CD1c-positive myeloid dendritic cell (primary cell): ENCODE measurements around the gene DHX57.
"Not testable (repeated sequence)": the region's sequence is repeated elsewhere in the genome, so short reads cannot be mapped to it uniquely, and the experiment has no call there.

ENCODE experiments used
- DNase-seq: peaks from one replicate; pipeline ENCODE4 v3.0.0-alpha.2; 2016; ENCODE audit errors: extremely low spot score

DHX57 gene

DNA sequence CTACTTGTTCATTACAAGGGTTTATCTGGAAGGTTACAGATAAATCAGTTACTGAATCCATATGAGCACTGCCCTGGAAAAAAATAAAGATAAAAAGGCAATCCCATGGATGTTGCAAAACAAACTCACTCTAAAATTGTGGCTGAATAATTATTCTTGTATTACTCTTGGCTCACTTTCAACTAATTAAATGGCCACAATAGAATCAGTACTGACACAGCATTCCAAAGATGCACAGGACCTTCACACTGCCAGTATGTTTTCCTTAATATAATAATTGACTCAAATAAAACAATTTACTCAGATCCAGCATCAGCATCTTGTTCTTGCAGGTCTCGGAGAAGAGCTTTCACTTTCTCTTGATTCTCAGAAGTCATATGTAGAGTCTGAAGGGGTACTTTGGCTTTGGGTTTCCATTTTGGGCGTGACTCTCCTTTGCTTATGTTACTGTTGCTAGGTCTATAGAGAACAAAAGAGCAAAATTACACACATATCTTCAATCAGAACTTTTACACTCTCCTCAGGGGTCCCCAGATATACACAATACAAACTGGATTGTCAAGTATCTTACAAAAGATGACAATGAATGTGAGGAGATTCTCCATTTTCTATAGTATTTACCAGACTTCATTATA is 12.6 kb downstream of the DHX57 start:
- no peak for DNase-seq

DNA sequence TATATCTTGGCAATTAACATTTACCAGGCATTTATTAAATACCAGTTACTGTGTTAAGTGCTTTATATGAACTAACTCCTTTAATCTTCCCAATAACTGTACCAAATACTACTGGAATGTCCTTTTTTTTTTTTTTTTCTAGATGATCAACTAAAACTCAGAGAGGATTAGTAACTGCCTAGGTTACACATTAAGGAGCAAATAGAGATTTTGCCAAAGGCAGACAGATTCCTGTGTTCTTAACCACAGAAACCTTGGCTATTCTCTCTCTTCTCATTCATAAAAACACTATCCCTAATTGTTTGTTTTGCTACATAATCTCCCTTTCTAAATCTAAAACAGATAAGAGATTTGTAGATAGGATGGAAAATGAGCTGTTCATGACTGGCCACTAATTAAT is 13.3 kb downstream of the DHX57 start:
- no peak for DNase-seq

DNA sequence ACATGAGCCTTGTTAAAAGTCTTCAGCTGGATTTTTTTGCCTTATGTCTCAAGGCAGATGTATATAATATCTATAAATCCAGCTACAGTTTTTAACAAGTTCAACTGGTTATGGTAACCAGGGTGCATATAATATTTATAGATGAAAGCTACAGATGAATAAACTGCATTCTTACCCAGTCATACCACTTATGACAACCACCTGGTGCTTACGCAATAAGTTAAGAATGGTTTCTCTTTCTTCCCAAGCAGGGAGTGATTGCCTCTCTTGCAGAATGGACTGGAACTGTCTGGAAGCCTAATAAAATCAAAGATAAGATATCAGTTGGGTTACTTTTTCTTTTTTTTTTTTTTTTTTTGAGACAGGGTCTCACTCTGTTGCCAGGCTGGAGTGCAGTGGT is 19.6 kb downstream of the DHX57 start:
- DNase-seq = no peak

DNA sequence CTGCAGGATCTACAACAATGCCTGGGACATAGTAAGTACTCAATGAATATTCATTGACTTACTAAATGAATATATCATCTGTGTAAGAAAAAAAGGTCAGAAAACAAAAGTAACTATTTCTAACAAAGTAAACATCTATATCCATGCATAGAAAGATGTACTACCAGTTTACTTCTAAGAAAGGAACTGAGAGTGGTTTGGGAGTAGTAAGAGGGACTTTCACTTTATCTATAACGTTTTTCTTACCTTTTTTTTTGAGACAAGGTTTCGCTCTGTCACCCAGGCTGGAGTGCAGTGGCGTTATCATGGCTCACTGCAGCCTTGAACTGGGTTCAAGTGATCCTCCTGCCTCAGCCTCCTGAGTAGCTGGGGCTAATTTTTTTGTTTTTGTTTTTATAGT is 25.7 kb downstream of the DHX57 start:
- no peak for DNase-seq

DNA sequence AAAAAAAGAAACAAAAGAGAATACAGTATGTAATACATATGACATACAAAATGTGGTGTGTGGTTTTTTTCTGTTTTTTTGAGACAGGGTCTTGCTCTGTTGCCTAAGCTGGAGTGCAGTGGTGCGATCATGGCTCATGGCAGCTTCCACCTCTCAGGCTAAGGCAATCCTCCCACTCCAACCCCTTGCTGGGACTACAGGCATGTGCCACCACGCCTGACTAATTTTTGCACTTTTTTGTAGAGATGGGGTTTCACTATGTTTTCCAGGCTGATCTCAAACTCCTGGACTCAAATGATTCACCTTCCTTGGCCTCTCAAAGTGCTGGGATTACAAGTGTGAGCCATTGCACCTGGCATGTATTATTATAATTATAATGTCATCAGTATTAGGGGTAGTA is 38.9 kb downstream of the DHX57 start:
- peak; percentile 66 for DNase-seq

DNA sequence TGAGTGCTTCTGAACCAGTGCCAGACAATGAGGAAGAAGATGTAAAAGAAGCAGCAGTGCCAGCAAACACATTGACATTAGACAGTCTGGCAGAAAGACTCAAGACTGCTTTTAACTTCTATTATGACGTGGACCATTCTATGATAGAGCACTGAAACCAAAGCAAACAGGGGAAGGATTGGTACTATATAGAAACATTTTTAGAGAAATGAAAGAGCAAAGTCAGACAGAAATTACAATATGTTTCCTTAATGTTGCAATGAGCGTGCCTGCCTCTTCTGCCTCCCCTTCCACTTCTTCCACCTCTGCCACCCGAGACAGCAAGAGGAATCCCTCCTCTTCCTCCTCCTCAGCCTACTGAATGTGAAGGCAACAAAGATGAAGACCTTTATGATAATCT is 39.7 kb downstream of the DHX57 start:
- peak; percentile 89 for DNase-seq

DNA sequence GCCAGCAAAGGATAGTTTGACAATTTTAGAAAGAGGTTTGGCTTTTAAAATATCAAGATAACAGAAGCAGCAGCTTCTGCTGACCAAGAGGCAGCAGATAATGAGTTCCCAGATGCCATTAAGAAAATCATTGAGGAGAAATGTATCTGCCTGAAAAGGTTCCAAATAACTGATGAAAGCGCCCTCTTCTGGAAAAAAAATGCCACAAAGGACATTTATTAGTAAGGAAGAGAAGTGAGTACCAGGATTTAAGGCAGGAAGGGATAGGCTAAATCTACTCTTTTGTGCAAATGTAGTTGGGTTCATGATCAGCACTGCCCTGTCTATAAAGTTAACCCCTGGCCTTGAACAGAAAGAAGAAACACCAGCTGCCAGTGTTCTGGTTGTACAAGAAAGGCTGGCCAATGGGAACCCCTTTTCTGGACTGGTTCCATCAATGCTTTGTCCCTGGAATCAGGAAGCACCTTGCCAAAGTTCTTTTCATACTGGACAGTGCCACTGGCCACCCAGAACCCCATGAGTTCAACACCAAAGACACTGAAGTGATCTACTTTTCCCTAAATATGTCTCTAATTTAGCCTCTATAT is 40.6 kb downstream of the DHX57 start:
- peak; percentile 51 for DNase-seq

DNA sequence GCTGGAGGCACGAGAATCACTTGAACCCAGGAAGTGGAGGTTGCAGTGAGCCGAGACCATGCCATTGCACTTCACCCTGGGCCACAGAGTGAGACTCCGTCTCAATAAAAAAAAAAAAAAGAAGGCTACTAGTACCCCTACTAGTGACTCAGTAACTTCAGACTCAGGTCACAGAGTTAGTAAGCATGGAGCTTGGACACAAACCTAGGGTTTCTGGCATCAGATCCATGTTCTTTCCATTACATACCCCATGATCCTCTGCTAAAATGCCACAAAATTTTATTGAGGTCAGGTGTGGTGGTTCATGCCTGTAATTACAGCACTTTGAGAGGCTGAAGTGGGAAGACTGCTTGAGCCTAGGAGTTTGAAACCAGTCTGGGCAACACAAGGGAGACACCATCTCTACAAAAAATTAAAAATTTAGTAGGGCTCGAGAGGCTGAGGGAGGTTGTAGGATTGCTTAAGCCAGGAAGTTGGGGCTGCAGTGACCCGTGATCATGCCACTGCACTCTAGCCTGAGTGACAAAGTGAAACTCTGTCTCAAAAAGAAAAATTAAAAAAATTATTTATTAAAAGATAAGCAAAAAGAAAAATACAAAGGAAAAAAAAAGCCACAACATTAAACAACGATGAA is 45.1 kb downstream of the DHX57 start:
- DNase-seq = peak; percentile 53

DNA sequence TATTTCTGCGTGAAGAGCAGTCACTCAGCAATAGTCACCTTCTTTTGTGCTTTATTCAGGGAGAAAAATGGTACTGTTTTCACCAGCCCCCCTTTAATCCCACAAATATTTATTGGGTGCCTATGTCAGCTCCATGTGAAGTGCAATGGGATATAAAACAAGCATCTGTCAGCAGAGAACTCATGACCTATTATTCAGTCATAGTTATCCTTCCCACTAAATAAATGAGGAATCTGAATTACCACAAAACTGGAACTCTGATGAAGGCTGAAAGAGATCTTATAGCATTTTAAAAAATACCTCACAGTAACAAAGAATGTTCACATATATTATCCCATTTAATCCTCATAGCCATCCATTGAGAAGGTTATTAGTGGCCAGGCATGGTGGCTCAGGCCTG is 45.8 kb downstream of the DHX57 start:
- DNase-seq = peak; percentile 46

DNA sequence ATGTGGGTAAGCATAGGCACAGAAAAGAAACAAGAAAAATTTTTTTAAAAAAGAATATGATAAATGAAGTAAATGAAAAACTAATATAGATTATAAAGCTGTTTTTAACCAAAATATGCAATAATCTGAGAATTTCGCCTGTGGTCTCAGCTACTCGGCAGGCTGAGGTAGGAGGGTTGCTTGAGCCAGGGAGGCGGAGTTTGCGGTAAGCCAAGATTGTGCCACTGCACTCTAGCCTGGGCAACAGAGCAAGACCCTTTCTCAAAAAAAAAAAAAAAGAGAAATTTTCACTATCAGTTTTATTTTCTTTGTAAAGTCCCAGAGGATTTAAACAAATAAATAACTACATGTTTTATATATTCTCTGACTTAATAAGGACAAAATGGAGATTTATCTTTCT is 47.3 kb downstream of the DHX57 start:
- no peak for DNase-seq

DNA sequence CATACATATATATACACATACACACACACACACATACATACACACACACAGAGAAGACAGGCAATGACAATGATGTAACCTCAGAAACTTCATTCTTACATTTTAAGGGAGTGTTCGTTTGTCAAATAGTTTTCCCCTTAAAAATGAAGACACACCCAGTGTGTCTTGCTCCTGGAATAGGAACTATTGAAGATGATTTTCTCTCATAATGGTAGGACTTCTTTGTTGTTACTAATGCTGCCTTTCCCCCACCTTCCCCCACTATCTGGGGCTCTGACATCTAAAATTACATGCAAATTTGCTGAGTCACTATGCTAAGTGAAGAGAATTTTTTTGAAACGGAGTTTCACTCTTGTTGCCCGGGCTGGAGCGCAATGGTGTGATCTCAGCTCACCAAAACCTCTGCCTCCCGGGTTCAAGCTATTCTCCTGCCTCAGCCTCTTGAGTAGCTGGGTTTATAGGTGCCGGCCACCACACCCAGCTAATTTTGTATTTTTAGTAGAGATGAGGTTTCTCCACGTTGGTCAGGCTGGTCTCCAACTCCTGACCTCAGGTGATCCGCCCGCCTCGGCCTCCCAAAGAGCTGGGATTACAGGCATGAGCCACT is 48.1 kb downstream of the DHX57 start:
- DNase-seq = peak; percentile 43

DNA sequence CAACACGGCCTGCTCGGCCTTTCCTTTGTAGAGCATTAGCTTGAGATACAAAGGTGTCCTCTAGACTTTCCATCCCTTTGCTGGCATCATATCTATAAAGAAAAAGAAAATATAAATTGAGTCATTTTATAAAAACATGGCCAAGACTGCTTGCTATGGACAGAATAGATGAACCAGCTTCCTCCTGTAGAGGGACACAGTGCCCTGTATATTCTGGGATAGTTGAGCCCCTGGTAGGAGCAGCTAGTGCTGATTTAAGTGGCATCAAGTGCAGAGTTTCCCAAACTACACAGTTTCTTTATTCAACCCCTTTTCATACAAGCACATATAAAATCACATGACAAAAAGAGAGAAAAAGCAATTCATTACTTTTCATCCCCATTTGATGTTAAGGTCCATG is 49.8 kb downstream of the DHX57 start:
- no peak for DNase-seq

DNA sequence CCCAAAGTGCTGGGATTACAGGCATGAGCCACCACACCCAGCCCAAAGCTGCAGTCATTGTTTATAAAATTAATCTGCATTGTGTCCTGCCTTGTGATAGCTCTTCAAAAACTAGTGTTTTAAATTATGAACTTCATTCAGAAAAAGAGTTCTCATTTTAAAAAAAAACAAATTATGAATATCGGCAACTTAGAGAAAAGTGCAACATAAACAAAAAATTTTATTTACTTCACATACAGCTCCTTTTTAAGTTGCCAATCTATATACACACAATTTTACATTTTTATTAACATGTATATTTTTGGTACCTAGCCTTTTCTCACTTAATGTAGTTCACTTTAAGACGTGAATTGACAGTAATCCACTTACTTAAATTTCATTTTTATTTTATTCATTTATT is 50.8 kb downstream of the DHX57 start:
- DNase-seq = no peak

DNA sequence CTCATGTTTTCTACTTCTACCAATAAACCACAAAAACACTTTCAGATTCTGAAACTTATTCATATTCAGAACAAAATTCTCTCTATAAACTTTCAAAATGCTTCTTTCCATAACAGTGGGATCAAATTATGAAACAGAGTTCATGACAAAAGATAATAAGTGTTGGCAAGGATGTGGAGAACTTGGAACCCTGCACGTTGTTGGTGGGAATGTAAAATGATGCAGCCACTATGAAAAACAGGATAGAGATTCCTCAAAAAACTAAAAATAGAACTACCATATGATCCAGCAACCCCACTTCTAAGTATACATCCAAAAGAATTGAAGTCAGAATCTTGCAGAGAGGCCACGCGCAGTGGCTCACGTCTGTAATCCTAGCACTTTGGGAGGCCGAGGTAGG is 52.3 kb downstream of the DHX57 start:
- DNase-seq = no peak

DNA sequence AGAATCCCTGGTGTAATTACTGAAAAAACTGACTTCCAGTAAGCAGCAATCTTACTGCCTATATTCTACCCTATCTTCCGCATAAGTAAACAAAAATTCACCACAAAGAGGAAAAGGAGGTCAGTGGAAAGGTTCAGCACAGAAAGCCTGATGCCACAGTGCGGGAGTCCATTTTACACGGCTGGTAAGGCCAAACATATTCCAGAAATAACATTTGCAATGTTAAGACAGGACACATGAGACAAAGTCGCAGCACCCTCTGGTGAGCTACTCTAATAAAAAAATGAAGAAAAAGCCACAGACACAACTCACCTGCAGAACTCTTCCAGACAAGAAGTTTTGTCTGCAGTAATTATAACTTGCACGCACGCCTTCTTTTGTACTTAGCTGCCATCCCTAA is 57.2 kb downstream of the DHX57 start:
- DNase-seq = no peak

DNA sequence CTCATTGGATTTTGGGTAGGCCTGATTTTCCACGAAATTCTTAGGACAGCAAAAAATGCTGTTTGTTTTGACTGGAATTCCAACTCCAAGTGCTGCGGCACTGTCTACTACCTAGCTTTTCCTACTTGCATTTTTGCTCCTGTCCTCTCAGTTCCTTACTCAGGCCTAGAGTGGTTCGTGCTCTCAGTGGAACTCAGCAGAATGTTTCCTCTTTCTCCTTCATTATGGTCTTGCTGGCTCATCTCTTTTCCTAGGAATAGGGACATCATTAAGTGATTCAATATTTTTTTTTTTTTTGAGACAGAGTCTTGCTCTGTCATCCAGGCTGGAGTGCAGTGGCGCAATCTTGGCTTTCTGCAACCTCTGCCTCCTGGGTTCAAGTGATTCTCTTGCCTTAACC is 59.8 kb downstream of the DHX57 start:
- peak; percentile 48 for DNase-seq

DNA sequence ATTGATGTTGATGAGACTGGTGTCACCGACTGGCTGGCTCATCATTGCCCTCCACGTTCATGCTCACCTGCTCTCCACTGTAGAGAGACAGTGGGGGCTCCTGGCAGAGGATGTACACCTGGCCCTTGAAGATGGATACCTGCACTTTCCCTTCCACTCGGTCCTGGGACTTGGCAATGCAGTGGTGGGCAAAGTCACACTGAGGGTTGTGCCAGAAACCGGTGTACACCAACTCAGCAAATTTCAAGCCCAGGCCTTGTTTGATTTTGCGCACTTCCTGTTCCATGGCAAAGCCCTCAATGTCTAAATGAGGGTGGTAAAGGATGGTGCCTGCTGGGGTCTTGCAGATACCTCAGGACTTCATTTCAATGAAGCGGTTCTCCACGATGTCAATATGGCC is 65.2 kb downstream of the DHX57 start:
- DNase-seq = no peak

DNA sequence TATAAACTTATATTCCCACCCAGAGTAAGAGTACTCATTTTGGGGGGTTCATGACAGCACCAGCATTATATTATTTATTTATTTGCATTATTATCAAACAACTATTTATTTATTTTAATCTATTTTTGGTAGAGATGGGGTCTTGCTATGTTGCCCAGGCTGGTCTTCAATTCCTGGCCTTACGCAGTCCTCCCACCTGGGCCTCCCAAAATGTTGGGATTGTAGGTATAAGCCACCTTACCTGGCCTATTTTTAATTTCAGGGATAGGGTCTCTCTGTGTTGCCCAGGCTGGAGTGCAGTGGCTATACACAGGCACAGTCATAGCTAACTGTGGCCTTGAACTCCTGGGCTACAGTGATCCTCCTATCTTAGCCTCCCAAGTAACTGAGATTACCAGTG is 67.1 kb downstream of the DHX57 start:
- no peak for DNase-seq

DNA sequence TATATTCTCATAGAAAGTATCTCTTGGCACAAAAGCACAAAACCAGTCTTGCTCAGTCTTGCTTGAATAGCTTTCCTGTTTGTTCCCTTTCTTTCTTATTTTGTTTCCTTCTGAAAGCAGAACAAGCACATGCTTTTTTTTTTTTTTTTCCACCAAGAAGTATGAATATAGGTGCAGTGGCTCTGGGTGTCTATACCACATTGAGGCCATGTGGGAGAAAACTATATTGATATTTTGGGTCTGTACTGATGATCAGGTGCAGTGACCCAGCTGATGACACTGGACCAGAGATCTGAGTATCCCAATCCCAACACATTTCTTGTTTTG is 69.0 kb downstream of the DHX57 start:
- peak; percentile 18 for DNase-seq

DNA sequence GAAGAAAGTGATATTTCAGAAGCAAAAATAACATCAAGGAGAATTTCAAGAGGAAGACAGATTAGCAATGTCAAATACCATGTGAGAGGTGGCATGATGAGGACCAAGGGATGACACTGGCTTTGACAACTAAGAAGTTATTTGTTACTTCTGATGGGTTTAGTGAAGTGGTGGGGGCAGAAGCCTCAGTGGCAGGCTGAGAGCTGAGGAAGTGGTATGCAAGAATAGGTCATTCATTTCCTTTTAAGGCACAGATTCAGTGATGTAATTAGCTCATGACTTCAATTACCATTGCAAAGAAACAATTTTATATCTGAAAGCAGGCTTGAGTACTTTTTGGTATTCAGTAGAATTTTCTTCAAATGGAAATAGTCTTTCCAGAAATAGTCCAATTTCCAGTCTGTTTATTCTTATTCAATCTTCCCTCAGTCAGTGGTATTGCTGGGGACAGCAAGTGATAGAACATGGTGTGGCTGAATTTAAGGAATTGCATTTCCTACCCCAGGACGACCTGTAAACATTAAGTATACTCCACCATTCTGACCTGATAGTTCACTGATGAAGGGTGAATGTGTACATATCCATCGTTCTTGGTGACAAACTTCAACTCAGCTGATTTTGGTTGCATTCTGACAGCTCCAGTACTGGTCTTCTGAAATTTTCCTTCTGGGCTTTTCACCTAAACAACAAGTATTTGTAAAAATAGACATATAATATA is 69.6 kb downstream of the DHX57 start:
- peak; percentile 50 for DNase-seq

DNA sequence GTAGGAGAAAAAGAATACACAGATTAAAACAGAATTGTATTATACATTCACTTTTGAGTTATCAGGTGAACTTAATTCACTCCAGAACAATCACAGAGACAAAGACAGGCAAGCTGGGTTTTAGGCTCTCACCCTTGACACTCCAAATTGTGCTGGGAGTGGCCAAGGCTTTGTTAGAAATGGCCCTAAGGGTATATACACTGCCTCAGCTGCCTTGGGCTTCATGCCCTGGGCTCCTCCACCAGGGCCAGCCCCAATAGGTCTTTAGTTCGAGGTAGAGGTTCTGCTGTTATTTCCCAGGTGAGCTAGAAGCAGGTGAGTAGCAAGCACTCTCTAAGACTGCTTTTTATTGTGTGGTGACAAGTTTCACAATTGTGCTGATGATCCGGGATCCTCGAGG is 77.8 kb downstream of the DHX57 start:
- no peak for DNase-seq

DNA sequence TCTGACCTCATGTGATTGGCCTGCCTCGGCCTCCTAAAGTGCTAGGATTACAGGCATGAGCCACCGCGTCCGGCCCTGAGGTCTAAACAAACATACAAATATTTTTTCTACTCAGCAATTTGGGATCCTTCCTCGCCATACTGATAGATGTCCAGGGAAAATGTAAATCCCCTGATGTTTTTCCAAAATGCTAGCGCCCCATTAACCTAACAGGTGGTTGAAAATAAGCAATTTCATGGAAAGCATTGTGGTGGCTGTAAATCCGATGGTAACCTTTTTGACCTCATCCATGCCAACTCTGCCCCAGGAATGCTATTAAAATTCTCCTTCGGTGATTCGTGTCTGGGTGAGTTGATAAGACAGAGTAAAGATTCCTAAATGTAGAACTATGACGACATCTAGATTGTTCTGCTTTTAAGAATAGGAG is 78.5 kb downstream of the DHX57 start:
- no peak for DNase-seq

DNA sequence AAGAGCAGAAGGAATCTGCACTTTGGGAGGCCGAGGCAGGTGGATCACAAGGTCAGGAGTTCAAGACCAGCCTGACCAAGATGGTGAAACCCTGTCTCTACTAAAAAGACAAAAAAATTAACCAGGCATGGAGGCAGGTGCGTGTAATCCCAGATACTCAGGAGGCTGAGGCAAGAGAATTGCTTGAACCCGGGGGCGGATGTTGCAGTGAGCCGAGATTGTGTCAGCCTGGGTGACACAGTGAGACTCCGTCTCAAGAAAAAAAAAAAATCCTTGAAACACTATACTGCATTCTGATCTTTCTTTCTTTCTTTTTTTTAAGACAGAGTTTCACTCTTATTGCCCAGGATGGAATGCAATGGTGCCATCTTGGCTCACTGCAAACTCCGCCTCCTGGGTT is 80.7 kb downstream of the DHX57 start:
- not testable (repeated sequence) for DNase-seq
